Stimulated activated CD4-positive, alpha-beta T cell treated with anti-CD3 and anti-CD28 coated beads, TNF-alpha, amount 100 ng/mL, for 48 hours (primary cell): Measurements from ENCODE around the gene ADORA2B.
"Not testable (repeated sequence)": the region's sequence is repeated elsewhere in the genome, so short reads cannot be mapped to it uniquely, and the experiment has no call there.

Experiments
- DNase-seq, 3 donors: peaks; one replicate each; pipeline ENCODE4 v3.0.0-alpha.2; 2020; ENCODE audit warnings: low read depth in 3 of 3

ADORA2B gene

DNA sequence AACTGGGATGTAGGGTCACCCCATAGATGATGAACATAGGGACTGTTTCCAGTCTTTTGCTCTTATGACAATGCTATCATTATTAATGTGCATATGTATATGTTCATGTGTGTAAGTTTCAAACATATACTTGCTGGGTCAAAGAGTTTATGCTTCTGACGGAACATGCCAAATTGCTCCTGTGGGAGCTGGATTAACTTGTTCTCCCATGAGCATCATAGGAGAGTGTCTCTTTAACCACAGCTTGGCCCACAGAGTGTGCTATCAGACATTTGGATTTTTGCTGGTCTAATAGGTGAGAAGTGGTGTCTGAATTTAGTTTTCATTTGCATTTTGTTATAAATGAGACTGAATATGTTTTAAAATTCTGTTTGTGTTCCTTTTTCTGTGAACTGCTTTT is 22.3 kb upstream of the ADORA2B start:
- no peak for DNase-seq

DNA sequence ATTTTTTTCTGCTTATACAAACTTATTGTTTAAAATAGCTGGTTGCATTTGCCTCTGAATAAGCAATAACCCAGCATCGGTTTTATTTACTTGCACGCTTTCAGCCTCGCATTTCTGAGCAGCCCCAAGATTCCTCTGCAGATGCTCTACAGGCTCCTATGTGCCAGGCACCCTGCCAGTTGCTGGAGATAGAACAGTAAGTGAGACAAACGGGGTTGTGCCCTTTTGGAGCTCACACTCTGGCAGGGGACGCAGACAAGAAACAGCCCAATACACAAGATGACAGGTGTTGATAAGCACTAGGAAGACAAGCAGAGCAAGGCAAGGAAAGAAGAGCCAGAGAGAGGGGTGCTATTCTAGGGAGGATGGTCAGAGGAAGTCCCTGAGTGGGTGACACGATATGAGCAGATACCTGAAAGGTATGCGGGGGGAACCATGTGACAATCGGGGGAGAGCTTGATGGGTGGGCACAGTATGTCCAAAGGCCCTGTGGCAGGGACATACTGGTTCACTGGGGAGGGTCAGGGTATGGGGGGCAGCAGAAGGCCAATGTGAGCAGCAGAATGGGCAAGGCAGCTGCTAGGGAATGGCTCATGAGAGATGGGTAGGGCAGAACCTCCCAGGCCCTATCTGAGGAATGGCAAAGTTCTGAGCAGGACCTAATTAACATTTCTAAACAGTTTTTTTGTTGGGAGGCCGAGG is 18.7 kb upstream of the ADORA2B start:
- DNase-seq, result no peak

DNA sequence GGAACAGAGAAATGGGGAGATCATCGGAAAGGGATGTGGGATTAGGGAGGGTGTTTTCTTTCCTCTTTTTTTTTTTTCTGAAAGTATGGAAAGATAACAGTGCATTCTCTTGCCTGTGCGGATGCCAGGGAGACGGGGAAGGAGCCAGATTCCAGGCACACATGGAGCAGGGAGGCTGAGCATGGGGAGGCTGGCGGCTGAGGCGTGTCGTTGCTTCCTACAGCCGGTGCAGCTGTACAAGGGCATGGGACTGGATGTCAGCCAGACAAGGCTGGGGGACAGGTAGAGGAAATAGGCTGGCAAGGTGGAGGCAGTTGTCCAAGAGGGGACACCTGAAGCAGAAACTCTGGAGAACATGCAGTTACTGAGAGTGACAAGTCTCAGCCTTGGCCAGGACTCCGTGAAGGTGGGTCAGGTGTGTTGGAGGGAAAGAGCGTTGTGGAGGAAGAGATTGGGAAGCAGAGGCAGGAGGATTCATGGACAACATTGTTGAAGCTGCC is 16.6 kb upstream of the ADORA2B start:
- no peak for DNase-seq

DNA sequence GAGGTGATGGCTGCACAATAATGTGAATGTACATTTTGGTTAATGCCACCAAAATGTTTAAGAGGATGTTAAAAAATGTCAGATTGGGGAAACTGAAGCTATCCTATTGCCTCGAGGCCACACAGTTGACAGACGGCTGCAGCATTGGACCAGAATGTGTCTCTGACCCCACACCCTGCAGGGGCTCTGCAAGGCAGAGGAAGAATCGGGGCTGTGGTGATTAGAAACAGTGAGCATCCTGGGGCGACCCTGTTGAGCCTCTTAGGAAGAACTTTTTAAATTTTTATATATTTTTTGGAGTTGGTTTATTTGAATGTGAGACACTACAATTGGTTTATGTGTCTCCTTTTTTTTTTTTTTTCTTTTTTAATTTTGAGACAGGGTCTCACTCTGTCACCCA is 15.0 kb upstream of the ADORA2B start:
- DNase-seq, result no peak

DNA sequence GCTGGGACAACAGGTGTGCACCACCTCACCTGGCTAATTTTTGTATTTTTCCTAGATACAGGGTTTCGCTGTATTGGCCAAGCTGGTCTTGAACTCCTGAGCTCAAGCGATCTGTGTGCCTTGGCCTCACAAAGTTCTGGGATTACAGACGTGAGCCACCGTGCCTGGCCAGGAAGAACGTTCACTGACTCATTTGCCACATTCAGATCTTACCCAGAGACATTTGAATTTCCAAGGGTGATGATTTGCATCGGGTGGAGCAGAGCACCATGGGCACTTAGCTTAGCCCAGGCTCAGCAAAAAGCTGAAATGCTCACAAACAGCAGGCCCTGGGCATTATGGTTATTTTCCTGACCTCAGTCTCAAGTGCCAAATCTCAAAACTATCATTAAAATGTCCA is 14.5 kb upstream of the ADORA2B start:
- DNase-seq, result no peak

DNA sequence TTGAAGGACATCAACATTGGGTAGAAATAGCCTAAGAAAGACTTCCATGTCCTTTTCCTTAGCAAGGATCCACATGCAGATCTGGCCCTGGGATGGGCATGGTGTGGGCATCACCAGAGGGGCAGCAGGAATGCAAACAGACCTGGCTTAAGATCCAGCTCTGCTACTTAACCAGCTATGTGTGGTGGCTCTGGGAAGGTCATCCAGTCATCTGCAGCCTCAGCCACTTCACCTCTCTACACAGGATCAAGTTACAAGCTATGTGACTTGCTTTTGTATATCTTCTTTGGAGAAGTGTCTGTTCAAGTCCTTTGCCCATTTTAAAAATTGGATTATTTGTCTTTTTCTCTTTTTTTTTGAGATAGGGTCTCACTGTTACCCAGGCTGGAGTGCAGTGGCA is 13.5 kb upstream of the ADORA2B start:
- no peak for DNase-seq

DNA sequence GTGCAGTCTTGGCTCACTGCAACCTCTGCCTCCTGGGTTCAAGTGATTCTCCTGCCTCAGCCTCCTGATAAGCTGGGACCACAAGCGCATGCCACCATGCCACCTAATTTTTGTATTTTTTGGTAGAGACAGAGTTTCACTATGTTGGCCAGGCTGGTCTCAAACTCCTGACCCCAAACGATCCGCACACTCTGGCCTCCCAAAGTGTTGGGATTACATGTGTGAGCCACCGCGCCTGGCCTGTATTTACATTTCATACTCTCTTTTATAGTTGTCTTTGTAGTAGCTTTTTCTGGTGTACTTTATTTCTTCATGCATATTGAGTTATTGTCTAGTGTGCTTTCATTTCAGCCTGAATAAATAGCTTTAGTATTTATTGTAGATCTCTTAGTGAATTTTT is 10.1 kb upstream of the ADORA2B start:
- no peak for DNase-seq

DNA sequence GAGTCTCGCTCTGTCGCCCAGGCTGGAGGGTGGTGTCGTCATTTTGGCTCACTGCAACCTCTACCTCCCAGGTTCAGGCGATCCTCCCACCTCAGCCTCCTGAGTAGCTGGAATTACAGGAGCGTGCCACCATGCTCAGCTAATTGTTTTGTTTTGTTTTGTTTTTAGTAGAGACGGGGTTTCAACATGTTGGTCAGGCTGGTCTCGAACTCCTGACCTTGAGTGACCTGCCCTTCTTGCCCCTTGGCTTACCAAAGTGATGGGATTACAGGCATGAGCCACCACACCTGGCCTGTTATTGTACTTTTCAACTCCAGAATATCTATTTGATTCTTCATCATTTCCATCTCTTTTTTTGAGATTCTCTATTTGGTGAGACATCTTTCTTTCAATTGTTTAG is 9.0 kb upstream of the ADORA2B start:
- DNase-seq, result no peak

DNA sequence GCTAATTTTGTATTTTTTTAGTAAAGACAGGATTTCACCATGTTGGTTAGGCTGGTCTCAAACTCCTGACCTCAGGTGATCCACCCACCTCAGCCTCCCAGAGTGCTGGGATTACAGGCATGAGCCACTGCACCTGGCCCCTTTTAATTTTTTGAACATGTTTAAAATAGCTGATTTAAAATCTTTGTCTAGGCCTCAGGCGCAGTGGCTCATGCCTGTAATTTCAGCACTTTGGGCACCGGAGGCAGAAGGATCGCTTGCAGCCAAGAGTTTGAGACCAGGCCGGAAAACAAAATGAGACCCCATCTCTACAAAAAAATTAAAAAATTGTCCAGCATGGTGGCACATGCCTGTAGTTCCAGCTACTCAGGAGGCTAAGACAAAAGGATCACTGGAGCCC is 8.4 kb upstream of the ADORA2B start:
- not testable (repeated sequence) for DNase-seq

DNA sequence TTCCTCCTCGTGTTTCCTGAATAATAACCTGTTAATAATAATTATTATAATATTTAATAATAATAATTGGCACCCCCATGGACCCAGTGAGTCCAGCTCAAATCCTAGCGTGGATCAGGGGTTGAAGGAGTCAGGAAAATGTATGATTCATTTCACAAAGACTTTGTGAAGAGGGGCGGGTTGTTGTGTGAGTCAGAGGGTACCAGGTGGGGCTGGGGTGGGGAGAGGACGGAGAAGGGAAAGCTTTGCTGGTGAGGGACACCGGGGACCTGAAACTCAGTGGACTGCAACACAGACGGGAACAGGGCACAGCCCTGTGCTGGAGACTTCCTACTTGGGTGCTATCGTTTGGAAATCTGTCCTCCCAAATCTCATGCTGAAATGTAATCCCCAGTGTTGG is 3.1 kb upstream of the ADORA2B start:
- DNase-seq, result no peak

DNA sequence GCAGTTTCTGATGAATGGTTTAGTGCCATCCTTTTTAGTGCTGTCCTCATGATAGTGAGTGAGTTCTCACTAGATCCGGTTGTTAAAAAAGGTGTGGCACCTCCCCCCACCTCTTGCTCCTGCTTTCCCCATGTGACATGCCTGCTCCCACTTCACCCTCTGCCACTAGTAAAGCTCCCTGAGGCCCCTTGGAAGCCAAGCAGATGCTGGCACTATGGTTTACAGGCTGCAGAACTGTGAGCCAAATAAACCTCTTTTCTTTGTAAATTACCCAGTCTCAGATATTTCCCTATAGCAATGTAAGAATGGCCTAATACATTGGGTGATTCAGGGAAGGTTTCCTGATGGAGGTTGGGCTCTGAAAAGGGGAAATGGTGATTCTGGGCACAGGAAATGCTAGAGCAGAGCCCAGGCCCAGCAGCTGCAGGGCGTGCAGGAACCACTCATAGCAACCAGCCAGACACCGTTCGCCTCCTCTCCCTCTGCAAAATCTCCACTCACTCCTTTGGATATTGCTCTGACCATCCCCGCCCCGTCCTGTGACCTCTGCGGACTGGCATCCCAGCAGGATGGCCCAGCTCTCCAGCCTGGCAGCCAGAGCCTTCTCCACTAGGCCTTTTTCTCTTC is 2.6 kb upstream of the ADORA2B start:
- DNase-seq, result no peak

DNA sequence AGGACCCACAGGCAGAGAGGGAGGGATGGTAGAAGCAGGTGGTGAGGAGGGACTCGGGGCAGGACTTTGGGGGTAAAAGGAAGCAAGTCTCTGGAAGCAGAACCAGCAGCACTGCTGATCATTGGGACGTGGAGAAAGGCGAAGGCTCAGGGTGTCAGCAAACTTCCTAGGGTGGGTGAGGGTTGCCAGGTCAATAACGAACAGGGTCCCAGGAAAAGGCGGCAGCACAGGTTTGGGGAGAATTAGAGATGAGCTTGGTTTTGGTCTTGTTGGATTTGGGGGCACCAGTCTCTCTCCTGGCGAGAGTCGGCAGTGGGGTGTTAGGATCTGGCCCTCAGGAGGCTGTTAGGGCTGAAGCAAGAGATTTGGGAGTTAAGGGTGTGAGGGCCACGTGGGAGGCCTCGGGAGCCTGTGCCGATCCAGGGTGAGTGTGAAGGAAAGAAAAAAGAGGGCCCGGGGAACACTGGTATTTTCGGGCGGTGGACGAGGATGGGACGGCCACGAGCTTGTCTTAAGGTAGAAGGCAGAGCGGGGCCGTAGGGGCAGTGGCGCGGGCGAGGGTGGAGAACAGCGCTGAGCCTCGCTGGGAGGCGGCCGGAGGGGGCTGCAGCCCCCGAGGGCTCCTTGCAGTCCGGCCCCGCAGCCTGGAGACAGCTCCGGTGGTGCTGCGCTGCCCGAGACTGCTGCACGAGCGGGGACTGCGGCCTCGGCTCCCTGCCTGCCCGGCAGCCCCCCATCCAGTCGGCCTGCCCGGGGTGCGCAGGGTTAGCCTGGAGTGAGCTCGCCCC is 765 bp upstream of the ADORA2B start:
- no peak for DNase-seq

DNA sequence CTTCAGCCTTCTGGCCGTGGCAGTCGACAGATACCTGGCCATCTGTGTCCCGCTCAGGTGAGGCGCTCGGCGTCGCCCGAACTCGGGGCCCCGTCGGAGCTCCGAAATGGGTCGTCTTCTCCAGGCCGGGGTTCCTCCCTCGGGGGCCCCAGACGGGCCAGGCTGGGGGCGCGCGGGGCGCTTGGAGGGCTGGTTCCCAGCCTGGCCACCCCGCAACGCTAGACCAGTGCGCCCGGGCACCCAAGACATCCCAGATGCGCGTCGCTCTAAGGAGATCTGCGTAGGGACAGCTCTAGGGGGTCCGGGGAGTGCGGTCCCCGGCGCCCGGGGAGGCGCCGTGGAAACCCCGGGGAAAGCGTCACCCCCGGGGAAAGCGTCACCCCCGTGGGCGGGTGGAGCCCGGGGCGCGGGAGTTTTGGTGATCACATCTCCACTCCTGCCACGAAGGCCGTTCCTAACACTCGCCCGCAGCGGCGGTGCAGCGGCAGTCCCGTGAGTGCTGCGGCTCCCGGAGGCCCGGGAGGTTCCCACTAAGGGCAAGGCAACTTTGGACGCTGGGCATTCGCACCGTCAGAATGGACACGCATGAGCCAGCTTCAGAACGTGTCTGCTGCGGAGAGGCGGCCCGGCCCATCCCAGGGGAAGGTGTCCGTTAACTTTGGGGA is 729 bp downstream of the ADORA2B start:
- DNase-seq, result no peak

DNA sequence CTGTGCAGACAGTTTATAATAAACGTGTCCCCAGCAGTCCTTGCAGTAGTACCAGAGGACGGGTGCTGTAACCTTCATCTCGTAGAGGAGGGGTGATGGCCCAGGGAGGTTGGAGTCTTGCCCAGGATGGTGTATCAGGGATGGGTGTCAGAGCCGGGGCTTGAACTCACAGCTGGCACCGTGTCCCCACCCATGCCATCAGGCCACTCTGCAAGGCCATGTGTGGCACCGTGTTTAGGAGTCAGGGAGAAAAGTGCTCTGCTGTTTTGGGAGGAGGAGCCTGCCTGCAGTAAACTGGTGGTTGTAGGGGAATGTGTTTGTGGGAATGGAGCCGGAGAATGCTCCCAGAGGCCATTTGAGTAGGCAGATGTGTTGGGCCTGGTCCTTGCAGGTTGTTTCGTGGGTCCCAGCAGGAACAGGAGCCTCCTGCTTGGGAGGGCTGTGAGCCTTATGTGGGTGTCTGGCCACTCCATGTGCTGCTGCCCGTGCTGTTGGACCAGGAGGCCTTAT is 1.7 kb downstream of the ADORA2B start:
- no peak for DNase-seq

DNA sequence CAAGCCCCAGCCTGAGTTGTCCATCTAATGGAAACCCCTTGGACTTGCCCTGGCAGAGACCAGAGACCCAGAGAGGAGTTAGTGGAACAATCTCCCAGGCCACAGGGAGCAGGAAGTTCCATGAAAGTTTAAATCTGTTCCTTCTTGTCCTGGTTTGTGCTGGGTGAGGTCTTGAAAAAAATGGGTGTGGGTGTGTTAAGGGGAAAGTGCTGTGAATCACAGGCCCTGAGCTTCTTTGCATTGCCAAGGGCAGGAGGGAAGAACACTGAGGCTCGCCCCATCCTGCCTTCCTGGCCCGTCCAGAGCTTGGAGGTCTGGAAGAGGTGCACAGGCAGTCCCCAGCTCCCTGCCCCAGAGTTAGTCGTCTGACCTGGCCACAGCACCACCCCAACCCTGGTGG is 2.3 kb downstream of the ADORA2B start:
- no peak for DNase-seq

DNA sequence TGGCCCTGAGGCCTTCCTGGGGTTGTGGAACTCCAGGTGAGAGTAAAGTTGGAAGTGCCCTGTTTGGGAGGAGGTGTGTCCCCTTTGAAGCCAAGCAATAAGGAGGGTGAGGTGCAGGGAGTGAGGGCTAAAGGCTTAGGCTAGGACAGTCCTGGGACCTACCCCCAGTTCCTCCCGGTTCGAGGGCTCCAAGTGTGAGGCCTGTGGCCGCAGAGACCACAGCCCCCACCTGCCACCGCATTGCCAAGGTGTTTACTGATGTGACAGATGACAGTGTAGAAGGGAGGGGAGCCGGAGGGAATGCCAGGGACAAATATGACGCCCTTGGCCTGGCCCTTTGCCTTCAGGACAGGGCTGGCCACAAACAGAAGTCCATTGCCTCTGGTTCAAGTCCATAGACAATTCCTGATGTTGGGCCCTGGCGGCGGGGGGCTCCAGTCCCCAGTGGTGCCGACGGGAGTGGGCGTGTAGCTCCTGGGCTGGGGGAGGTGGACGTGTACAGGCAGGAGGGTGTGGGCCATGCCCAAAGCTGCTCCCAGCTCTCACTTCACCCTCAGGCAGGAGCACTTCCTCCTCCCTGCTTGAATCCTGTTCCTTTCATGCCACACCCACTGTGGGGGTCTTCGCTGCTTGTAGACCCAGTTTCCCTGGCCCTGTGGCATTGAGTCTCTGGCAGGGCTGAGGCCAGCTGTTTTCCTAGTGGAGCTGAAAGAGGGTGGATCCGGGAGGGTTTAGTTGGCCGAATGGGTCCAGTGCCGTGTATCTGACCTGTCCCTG is 3.2 kb downstream of the ADORA2B start:
- no peak for DNase-seq

DNA sequence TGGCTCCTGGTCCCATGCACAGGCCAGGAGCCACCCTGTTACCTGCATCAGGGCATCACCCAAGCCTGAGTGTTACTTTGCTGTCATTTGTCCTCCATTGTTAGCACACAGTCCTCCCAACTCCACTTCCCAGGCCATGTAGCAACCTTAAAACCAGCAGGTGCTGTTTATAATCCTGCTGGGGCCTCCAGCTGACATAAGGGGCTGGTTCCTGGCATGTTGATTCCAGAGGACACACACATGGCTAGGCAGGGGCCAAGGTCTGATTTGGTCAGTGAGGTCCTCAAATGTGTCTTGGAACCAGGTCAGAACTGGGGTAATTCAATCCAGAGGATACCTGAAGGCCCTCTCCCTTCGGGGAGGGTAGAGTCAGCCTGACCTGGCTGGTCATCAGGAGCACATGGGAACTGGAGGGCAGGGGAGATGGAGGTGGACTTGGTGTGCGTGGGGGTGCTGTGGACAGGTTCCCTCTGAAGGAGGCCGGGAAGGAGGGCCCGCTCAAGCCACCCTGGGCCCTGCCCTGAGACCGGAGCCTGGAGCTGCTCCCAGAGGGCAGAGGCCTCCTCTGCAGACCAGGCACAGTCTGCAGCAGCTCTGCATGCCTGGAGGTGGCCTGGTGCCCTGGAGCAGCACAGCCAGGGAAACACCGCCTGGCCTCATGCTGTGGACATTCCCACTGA is 6.6 kb downstream of the ADORA2B start:
- DNase-seq, result no peak

DNA sequence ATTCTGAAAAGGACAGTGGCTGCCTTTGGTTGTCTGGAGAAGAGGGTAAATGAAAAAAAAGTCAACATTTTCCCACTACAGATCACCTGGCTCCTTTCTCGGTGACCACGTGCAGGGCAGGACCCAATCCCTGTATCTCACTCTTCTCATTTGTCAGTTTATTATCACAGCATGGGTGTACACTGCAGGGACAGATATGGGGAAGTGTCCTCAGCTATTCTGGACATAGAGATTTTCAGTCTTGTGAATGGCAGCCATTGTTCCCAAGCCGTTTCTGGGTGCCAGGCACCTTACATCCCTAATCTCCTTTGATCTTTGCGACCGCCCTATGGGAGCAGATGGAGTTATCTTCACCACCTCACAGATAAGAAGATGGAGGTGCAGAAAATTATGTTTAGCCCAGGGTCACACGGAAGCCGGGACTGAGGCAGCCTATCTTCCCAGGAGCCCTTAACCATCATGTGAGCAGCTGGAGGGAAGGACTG is 7.2 kb downstream of the ADORA2B start:
- no peak for DNase-seq

DNA sequence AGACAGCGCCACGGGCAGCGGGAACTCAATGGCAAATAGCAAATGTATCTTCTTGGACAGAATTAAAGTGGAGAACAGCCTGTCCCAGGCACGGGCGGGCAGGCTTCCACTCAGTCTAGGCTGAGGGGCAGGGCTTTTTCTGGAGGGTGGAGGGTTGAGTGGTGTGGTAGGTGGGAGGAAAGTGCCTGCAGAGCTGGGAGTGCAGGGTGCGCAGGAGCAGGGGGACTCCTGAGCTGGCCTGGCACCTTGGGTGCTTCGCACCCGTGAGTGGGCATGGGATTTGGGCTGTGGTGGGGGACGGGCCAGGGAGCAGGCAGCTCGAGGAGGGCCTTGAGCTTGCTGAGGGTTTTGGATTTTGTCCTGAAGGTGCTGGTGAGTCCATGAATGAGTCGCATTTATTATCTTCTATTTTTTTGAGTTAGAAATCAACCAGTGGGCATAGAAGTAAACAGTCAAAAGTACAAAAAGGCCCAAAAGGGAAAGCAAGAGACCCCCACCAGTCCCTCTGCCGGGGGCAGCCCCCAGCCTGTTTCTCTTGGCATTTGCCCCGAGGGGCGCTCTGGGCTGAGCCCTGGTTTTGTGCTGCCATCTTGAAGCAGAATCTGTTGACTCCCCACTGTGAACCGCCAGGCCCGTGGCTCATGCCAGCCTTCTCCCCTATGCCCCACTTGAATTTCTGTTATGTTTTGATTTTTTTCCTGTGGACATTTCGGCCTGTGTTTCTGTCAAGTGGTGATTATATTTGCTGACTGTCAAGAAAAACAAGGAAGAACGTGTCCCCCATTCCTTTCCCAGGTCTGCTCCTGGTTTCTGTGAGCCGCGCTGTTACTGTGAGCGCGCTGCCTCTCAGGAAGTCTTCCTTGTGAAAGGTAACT is 8.2 kb downstream of the ADORA2B start:
- no peak for DNase-seq

DNA sequence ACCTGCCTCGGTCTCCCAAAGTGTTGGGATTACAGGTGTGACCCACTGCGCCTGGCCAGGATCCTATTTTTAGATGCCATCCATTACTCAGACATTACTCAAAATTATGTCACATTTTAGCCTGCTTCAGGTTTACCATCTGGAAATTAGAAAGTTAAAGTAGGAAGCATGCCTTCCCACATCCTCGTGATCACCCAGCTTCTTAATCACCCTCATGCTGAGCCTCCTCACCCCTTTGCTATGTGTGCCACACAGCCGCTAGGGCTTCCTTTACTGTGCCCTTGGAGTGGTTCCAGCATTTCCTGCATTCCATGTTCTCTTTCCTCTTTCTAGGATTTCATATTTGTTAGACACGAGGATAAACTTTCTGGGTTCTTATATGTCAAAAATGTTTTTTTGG is 9.3 kb downstream of the ADORA2B start:
- DNase-seq, result no peak
